HepG2 (cell line): ENCODE data around the gene YIF1A. TPM values are rescaled to one million over a fixed set of nuclear protein-coding genes. Genes with fewer than 3 reads are reported as not detected.

Experiments used
- CAMTA2 ChIP-seq: sonication (generic); formaldehyde crosslinking; IDR thresholded peaks from 2 replicates; pipeline ENCODE4 v1.4.0; 2020; ENCODE audit warnings: mild to moderate bottlenecking, missing genetic modification reagents, borderline replicate concordance
- EED ChIP-seq: sonication (generic); formaldehyde crosslinking; IDR thresholded peaks from 2 replicates; pipeline ENCODE4 v1.5.0; 2020; ENCODE audit warnings: mild to moderate bottlenecking, missing genetic modification reagents
- HNF4A ChIP-seq: sonication (generic); formaldehyde crosslinking; IDR thresholded peaks from 2 replicates; pipeline ENCODE4 v1.4.0; 2020; ENCODE audit warnings: missing genetic modification reagents
- PHF8 ChIP-seq: sonication (generic); formaldehyde crosslinking; IDR thresholded peaks from 2 replicates; pipeline ENCODE4 v1.5.0; 2020; ENCODE audit warnings: missing genetic modification reagents
- SP4 ChIP-seq: sonication (generic); formaldehyde crosslinking; IDR thresholded peaks from 2 replicates; pipeline ENCODE4 v1.8.1; 2023; ENCODE audit warnings: mild to moderate bottlenecking, missing genetic modification reagents
- TOE1 ChIP-seq: sonication (generic); formaldehyde crosslinking; IDR thresholded peaks from 2 replicates; pipeline ENCODE4 v1.4.0; 2020; ENCODE audit warnings: mild to moderate bottlenecking, missing genetic modification reagents
- polyA plus RNA-seq, 8 experiments: library from polyadenylated mRNA; depleted of rRNA in 3 of 8; stranded (reverse) in 7 of 8; unstranded in 1 of 8; fragments of >200 nt; fragmentation: Illumina TruSeq in 4 of 8; extraction: Trizol in 4 of 8; gene quantifications; 2 replicates each; pipeline versions ENCODE4 v1.2.1 to v1.2.3, GENCODE V29; 2011 to 2016; ENCODE audit warnings: low read depth in 4 of 8, missing spikeins in 1 of 8, mixed read lengths in 1 of 8; ENCODE audit not compliant: insufficient read depth in 1 of 8
- total RNA-seq, 5 experiments: library from RNA; depleted of rRNA; stranded (reverse); fragments of >200 nt; fragmentation: Illumina TruSeq; extraction: Trizol; gene quantifications; 2 replicates each; pipeline ENCODE4 v1.2.3, GENCODE V29; 2016; ENCODE audit warnings: low read depth in 1 of 5
- TF ChIP-seq, protein P1 (sequence below): IDR thresholded peaks from 2 replicates; pipeline ENCODE4 v1.6.1; 2016; ENCODE audit warnings: low read depth, borderline replicate concordance
- TF ChIP-seq, protein P2 (sequence below): fragments of 450-650 bp; IDR thresholded peaks from 2 replicates; pipeline ENCODE4 v1.6.1; 2016
- TF ChIP-seq, protein P3 (sequence below): IDR thresholded peaks from 2 replicates; pipeline ENCODE4 v1.6.1; 2012; ENCODE audit warnings: low read length, improper control_type of control experiment

Gene YIF1A
- total and polyA plus RNA-seq, 2 of the 13 experiments (the other 11 are each of a cell fraction or from before 2014, with no cell fraction given) = 133 to 145 TPM

DNA sequence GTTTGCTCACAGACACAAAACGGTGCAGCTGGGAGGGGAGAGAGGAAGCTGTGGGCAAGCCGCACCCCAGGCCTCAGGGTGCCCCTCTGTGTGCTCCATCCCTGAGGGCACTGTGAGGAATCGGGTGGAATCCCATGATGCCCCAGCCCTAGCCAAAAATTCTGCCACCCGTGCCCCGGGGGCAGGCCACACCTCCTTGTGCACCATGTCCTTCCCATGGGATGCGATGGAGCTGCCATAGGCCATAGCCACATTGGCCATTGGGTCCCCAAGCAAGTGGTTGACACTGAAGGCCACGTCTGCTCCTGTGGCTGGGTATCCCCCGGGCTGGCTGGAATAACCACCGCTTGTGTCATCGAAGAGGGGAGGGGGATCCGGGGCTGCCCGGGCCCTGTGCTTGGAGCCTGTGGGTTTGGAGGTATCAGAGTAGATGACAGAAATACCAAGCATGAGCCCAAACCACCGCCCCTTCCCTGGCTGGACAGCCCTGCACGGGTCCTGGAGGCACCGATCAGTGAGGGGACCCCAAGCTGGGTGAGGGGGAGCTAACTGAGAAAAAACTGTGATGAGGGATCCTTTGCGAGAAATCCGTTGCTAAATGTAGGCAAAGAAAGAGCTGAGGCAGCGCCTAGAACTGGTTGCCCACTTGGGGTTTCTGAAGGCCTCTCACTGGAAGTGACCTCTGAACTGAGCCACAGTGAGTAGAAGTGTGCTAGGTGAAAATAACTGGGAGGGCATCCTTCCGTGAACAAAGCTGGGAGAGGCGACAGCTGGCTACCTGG lies 863 bp downstream of the YIF1A start (continued):
- 0 out of 2 replicates have a peak, but pooled peaks have one; percentile 31 for TF ChIP-seq EED
- TF ChIP-seq, protein P1, sequence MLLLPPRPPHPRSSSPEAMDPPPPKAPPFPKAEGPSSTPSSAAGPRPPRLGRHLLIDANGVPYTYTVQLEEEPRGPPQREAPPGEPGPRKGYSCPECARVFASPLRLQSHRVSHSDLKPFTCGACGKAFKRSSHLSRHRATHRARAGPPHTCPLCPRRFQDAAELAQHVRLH (CRISPR knock-in tag) = no peak
- TF ChIP-seq HNF4A (CRISPR knock-in tag) = peak; percentile 55; the same call in 1 of the 2 replicates
- TF ChIP-seq, protein P2, sequence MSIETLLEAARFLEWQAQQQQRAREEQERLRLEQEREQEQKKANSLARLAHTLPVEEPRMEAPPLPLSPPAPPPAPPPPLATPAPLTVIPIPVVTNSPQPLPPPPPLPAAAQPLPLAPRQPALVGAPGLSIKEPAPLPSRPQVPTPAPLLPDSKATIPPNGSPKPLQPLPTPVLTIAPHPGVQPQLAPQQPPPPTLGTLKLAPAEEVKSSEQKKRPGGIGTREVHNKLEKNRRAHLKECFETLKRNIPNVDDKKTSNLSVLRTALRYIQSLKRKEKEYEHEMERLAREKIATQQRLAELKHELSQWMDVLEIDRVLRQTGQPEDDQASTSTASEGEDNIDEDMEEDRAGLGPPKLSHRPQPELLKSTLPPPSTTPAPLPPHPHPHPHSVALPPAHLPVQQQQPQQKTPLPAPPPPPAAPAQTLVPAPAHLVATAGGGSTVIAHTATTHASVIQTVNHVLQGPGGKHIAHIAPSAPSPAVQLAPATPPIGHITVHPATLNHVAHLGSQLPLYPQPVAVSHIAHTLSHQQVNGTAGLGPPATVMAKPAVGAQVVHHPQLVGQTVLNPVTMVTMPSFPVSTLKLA = no peak
- TF ChIP-seq, protein P3, sequence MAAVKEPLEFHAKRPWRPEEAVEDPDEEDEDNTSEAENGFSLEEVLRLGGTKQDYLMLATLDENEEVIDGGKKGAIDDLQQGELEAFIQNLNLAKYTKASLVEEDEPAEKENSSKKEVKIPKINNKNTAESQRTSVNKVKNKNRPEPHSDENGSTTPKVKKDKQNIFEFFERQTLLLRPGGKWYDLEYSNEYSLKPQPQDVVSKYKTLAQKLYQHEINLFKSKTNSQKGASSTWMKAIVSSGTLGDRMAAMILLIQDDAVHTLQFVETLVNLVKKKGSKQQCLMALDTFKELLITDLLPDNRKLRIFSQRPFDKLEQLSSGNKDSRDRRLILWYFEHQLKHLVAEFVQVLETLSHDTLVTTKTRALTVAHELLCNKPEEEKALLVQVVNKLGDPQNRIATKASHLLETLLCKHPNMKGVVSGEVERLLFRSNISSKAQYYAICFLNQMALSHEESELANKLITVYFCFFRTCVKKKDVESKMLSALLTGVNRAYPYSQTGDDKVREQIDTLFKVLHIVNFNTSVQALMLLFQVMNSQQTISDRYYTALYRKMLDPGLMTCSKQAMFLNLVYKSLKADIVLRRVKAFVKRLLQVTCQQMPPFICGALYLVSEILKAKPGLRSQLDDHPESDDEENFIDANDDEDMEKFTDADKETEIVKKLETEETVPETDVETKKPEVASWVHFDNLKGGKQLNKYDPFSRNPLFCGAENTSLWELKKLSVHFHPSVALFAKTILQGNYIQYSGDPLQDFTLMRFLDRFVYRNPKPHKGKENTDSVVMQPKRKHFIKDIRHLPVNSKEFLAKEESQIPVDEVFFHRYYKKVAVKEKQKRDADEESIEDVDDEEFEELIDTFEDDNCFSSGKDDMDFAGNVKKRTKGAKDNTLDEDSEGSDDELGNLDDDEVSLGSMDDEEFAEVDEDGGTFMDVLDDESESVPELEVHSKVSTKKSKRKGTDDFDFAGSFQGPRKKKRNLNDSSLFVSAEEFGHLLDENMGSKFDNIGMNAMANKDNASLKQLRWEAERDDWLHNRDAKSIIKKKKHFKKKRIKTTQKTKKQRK = no peak
- peak; percentile 63; the same call in 1 of the 2 replicates for TF ChIP-seq SP4
- 0 out of 2 replicates have a peak, but pooled peaks have one; percentile 35 for TF ChIP-seq CAMTA2 (CRISPR knock-in tag)
- TF ChIP-seq PHF8 (CRISPR knock-in tag) = peak; percentile 49; the same call in 1 of the 2 replicates
- no peak for TF ChIP-seq TOE1
